ENCODE data around the gene ERLIN1. TPM values are rescaled to one million over a fixed set of nuclear protein-coding genes. Genes with fewer than 3 reads are reported as not detected.
"Not testable (repeated sequence)": the region's sequence is repeated elsewhere in the genome, so short reads cannot be mapped to it uniquely, and the experiment has no call there.

ERLIN1 gene
- total RNA-seq, 1 donor from 2014 or later: 10.6 TPM

GRCh38 chr10:100141446-100142087 is 44.3 kb downstream of the ERLIN1 start:
- FAIRE-seq (no peak), DNase-seq (ENCODE audit: low spot score in 2 of 2) (no peak)

- no peak for FAIRE-seq
- DNase-seq (ENCODE audit: low spot score in 2 of 2): no peak
These were observed 45.8 kb downstream of the ERLIN1 start for GRCh38 chr10:100140070-100140469.

DNA sequence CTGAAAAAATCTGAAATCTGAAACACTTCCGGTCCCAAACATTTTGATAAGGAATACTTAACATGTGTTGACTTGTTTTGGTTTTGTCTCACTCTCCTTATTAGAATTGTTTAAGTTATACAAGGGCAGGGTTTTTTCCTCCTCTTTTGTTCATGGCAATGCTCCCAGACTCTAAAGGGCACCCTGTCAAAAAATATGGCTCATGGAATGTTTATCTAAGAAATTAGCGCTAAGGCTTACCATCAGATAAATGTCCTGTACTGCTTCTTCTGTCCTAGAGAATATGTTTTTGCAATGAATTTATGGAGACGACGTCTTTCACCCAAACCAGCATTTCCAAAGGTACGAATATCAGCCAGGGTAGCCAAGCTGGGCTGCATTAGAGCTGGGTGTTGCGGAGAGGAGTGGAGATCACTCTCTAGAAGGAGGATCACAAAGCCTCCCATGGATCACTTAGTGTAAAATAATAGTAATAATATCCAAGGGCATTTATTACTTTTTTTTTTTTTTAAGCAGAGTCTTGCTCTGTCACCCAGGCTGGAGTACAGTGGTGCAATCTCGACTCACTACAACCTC is 46.8 kb downstream of the ERLIN1 start:
- no peak for FAIRE-seq
- DNase-seq (ENCODE audit: low spot score in 2 of 2): no peak

DNA sequence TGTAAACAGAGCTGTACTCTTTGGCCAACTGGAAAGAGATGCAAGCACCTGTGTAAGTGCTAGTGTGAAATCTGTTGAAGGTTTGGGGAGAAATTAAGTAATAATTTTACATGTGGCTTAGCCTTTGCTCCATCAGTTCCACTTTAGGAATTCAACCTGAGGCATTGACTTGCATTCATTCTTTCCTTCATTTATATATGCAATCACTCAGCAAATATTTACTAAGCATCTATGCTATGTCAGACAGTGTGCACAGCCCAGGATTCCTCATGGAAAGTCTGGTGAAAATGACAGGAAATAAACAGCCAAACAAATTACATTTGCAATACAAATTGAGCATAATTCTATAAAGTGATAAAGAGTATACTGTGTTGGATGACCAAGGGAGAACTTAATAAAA is 50.3 kb downstream of the ERLIN1 start:
- no peak for DNase-seq (ENCODE audit: low spot score in 2 of 2)
- FAIRE-seq: no peak

DNA sequence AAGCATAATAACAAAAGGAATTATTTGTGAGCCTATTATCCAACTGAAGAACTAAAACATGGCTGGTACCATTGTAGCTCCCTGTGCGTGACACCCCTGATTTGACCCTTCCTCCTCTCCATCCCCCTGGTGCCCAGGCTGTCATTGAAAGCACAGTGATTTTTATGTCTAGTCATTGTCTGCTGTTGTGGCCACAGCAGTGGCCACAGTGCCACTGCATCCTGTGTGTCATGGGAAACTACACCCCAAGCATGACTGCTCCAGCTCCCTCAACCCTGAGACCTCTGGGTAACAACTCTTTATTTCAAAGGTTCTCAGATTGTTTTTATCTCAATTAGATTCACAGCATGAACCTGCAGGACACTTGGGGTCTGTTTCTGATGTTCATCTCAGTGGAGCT is 52.0 kb downstream of the ERLIN1 start:
- DNase-seq (ENCODE audit: low spot score in 2 of 2) (no peak), FAIRE-seq (no peak)

DNA sequence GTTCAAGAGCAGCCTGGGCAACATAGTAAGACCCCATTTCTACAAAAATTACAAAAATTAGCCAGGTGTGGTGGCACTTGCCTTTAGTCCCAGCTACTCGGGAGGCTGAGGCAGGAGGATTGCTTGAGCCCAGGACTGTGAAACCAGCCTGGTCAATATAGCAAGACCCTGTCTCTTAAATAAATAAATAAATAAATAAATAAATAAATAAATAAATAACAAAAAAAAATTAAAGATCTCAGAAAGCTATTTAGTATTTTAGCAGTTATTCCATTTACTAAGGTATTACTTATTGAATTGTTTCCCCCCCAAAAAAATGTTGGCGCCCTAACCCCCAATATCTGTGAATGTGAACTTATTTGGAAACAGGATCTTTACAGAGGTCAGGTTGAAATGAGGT is 53.4 kb downstream of the ERLIN1 start:
- FAIRE-seq (no peak), DNase-seq (ENCODE audit: low spot score in 2 of 2) (no peak)

DNA sequence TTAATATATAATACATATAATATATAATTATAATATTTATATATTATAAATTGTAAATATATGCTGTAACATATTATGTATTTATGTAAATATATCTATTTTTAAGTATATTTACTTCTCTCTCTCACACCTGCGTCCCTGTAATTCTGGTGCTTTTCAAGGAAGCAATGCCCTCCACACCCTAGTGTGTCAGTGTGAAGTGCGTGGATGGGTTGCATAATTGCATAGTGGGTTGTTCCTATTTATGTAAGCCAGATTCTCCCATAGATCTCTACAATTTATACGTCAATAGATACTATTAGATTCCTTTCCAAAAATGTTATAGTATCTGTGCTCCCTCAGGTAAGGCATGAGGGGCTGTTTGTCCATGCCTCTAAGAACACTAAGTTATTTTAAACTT is 54.3 kb downstream of the ERLIN1 start:
- no peak for DNase-seq (ENCODE audit: low spot score in 2 of 2)
- no peak for FAIRE-seq

- no peak for DNase-seq (ENCODE audit: low spot score in 2 of 2)
- no peak for FAIRE-seq
These were observed 55.0 kb downstream of the ERLIN1 start for GRCh38 chr10:100130831-100131230.

GRCh38 chr10:100129424-100129823 is 56.4 kb downstream of the ERLIN1 start:
- FAIRE-seq: no peak

GRCh38 chr10:100128951-100129350 is 56.9 kb downstream of the ERLIN1 start:
- FAIRE-seq (no peak), DNase-seq (ENCODE audit: low spot score in 2 of 2) (no peak)

More at GRCh38 chr10:100129424-100129823, 56.4 kb downstream of the ERLIN1 start:
- DNase-seq (ENCODE audit: low spot score in 2 of 2): no peak

DNA sequence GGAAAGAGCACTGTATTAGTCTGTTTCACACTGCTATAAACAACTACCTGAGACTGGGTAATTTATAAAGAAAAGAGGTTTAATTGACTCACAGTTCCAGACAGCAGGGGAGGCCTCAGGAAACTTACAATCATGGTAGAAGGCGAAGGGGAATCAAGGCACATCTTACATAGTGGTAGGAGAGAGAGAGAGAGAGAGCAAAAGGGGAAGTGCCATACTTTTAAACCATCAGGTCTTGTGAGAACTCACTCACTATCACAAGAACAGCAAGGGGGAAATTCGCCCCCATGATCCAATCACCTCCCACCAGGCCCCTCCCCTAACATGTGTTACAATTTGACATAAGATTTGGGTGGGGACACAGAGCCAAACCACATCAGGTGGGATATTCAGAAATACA is 60.5 kb downstream of the ERLIN1 start:
- not testable (repeated sequence) for DNase-seq (ENCODE audit: low spot score in 2 of 2)

GRCh38 chr10:100124097-100124496 is 61.7 kb downstream of the ERLIN1 start:
- FAIRE-seq (no peak), DNase-seq (ENCODE audit: low spot score in 2 of 2) (no peak)

More for the DNA sequence above, 60.5 kb downstream of the ERLIN1 start:
- not testable (repeated sequence) for FAIRE-seq

GRCh38 chr10:100122780-100123179 is 63.0 kb downstream of the ERLIN1 start:
- DNase-seq (ENCODE audit: low spot score in 2 of 2): no peak
- FAIRE-seq: no peak

DNA sequence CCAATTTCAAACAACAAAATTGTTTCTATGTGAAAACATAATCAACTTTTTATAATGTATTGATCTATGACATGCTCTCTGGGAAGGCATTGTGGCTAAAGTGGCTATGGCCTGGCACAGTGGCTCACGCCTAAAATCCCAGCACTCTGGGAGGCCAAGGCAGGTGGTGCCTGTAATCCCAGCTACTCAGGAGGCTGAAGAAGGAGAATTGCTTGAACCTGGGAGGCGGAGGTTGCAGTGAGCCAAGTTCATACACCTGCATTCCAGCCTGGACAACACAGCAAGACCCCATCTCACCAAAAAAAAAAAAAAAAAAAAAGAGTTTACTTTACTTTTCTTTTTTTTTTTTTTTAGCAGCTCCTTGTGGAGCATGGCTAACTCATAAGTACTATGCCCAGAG is 65.3 kb downstream of the ERLIN1 start:
- no peak for FAIRE-seq
- no peak for DNase-seq (ENCODE audit: low spot score in 2 of 2)

GRCh38 chr10:100119726-100120125 is 66.1 kb downstream of the ERLIN1 start:
- FAIRE-seq (no peak), DNase-seq (ENCODE audit: low spot score in 2 of 2) (no peak)

DNA sequence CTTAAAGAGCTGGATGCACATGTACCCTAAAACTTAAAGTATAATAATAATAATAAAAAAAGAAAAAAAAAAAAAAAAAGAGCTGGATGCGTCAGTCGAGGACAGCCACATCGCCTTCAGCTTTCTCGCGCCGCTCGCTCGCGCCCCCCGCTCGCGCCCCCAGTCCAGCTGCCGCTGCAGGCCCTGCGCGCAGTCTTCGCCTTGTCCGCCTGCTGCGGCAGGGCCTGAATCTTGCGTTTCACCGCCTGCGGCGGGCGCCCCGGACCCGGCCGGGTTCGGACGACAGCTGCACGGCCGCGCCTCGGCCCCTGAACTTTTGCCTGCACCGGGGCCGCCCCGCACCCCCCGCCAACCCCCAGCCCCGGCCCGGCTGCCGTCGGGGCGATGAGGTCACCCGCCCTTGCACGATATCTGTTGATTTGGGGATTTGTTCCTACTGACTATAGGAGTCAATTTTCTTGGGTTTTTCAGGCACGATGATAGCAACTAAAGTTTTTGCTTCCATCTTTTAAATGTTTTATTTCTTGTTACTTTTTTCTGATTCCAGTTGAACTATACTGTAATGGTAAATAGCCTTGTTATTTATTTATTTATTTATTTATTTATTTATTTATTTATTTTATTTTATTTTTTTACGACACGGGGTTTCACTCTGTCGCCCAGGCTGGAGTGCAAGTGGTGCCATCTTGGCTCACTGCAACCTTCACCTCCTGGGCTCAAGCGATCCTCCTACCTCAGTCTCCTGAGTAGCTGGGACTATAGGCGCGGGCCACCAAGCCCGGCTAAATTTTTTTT is 70.7 kb downstream of the ERLIN1 start:
- FAIRE-seq (no peak), DNase-seq (ENCODE audit: low spot score in 2 of 2) (peak in 1 of 2 donors; percentile 14)

GRCh38 chr10:100114460-100114859 is 71.4 kb downstream of the ERLIN1 start:
- FAIRE-seq: no peak
- DNase-seq (ENCODE audit: low spot score in 2 of 2): no peak

GRCh38 chr10:100109670-100110069 is 76.2 kb downstream of the ERLIN1 start:
- DNase-seq (ENCODE audit: low spot score in 2 of 2) (no peak), FAIRE-seq (no peak)

DNA sequence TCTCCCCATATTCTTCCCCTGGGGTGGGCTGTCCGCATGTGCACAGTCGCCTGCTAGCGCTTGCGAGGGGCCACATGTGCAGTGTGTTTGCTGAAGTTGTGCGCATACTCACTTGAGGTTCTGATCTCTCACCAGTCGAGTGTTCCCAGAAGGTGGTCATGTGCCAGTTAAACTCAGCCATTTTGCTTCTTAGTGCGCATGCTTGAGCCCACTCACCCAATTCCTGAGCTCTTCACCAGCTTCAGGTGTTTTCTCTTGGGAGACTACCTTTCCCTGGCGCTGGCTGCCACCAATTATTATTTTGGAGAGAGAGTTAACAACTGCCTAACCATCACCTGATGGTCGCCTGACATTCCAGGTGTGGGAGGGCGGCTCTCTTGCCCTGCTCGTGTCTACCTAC is 79.0 kb downstream of the ERLIN1 start:
- DNase-seq (ENCODE audit: low spot score in 2 of 2) (no peak), FAIRE-seq (no peak)

DNA sequence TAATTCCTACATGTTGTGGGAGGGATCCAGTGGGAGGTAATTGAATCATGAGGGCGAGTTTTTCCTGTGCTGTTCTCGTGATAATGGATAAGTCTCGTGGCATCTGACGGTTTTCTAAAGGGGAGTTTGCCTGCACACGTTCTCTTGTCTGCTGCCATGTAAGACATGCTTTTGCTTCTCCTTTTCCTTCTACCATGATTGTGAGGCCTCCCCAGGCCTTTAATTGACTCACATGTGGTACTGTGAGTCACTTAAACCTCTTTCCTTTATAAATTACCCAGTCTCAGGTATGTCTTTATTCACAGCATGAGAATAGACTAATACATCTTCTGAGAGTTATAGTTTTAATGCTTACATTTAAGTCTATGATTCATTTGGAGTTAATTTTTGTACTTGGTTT is 81.5 kb downstream of the ERLIN1 start:
- no peak for DNase-seq (ENCODE audit: low spot score in 2 of 2)
- FAIRE-seq: no peak

DNA sequence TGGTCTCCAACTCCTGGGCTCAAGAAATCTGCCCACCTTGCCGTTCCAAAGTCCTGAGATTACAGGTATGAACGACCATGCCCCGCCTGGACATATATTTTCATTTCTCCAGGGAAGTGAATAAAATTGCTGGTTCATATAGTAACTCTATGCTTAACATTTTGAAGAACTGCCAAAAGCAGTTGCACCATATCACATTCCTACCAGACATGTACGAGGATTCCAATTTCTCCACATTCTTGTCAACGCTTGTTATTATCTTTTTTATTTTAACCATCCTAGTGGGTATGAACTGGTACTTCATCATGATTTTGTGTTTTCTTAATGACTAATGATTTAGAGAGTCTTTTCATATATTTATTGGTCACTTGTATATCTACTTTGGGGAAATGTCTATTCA is 82.2 kb downstream of the ERLIN1 start:
- FAIRE-seq (no peak), DNase-seq (ENCODE audit: low spot score in 2 of 2) (no peak)
